B cell (primary cell): ENCODE results near the gene CRYBA2. TPM values are rescaled to one million over a fixed set of nuclear protein-coding genes. Genes with fewer than 3 reads are reported as not detected.

Source experiments
- ATAC-seq: fragments of 200-7000 bp; cut with Tn5 transposase; one replicate; pipeline ENCODE4 v1.10.0; 2021; ENCODE audit warnings: low read depth, mild to moderate bottlenecking, moderate number of reproducible peaks, moderate library complexity
- CTCF ChIA-PET: fragments of 350-600 bp; sonication (Branson Sonifier 250); formaldehyde crosslinking; loops from one replicate; lab custom pipeline; 2021; ENCODE audit warnings: antibody characterized with exemption, inconsistent platforms; lab: Charles Lee
- POLR2A ChIA-PET: fragments of 350-600 bp; sonication (Branson Sonifier 250); formaldehyde crosslinking; loops from one replicate; lab custom pipeline; 2021; ENCODE audit warnings: antibody characterized with exemption; lab: Charles Lee
- DNase-seq: peaks from one replicate; pipeline ENCODE4 v3.0.0; 2013
- H2AFZ ChIP-seq: 2 replicates; pipeline ENCODE4 v1.6.1; 2012; ENCODE audit warnings: mild to moderate bottlenecking, low read depth, low read length; ENCODE audit not compliant: insufficient read depth, poor library complexity, severe bottlenecking
- H3K27ac ChIP-seq, 2 donors: 1 replicate in 1 of 2; 2 replicates in 1 of 2; pipeline ENCODE4 v1.5.1; 2012 to 2013; ENCODE audit warnings: low read length in 2 of 2, mild to moderate bottlenecking in 2 of 2, moderate library complexity in 1 of 2
- H3K27me3 ChIP-seq, 4 experiments: fragments of 200-600 bp in 1 of 4; sonication (generic) in 1 of 4; replicated peaks in 1 of 4; 1 replicate in 2 of 4; 2 replicates in 2 of 4; pipeline versions ENCODE4 v1.6.1 to v1.7.0; 2013 to 2016; ENCODE audit warnings: low read length in 3 of 4, mild to moderate bottlenecking in 2 of 4, mixed read lengths in 1 of 4, moderate library complexity in 1 of 4; ENCODE audit not compliant: insufficient read depth in 4 of 4, control insufficient read depth in 3 of 4; ENCODE audit errors: control extremely low read depth in 1 of 4
- H3K36me3 ChIP-seq, 2 experiments: replicated peaks in 1 of 2; 1 replicate in 1 of 2; 2 replicates in 1 of 2; pipeline versions ENCODE4 v1.6.1 to v1.7.1; 2013; ENCODE audit warnings: low read length in 1 of 2; ENCODE audit not compliant: insufficient read depth in 2 of 2, control insufficient read depth in 1 of 2; ENCODE audit errors: control extremely low read depth in 1 of 2, extremely low read depth in 1 of 2
- H3K4me1 ChIP-seq, 2 donors: fragments of 200-600 bp in 1 of 2; sonication (generic) in 1 of 2; 1 replicate in 1 of 2; 2 replicates in 1 of 2; pipeline versions ENCODE4 v1.5.1 to v1.6.1; 2013 to 2017; ENCODE audit warnings: low read length in 2 of 2; ENCODE audit not compliant: control insufficient read depth in 2 of 2, insufficient read depth in 2 of 2
- H3K4me2 ChIP-seq: replicated peaks from 2 replicates; pipeline ENCODE3; 2012; ENCODE audit warnings: mild to moderate bottlenecking, low read depth, low read length; ENCODE audit not compliant: poor library complexity, severe bottlenecking
- H3K4me3 ChIP-seq, 5 experiments: fragments of 200-600 bp in 1 of 5; sonication (generic) in 1 of 5; 1 replicate in 3 of 5; 2 replicates in 2 of 5; pipeline versions ENCODE4 v1.5.1 to v1.7.0; 2011 to 2016; ENCODE audit warnings: low read length in 4 of 5, mild to moderate bottlenecking in 4 of 5, low read depth in 2 of 5, control low read depth in 1 of 5, moderate library complexity in 1 of 5; ENCODE audit not compliant: insufficient read depth in 1 of 5; ENCODE audit errors: control extremely low read depth in 1 of 5, extremely low read depth in 1 of 5
- H3K79me2 ChIP-seq: fragments of 200-600 bp; sonication (generic); one replicate; pipeline ENCODE4 v1.6.0; 2016; ENCODE audit warnings: low read length; ENCODE audit not compliant: control insufficient read depth, insufficient read depth
- H3K9ac ChIP-seq: fragments of 200-600 bp; sonication (generic); 2 replicates; pipeline ENCODE4 v1.6.1; 2017; ENCODE audit warnings: mild to moderate bottlenecking, low read length, moderate library complexity
- H3K9me3 ChIP-seq, 3 donors: one replicate each; pipeline versions ENCODE4 v1.6.1 to v1.7.1; 2013; ENCODE audit warnings: low read length in 2 of 3; ENCODE audit not compliant: control insufficient read depth in 2 of 3, insufficient read depth in 1 of 3; ENCODE audit errors: control extremely low read depth in 1 of 3
- H4K20me1 ChIP-seq: 2 replicates; pipeline ENCODE4 v1.6.0; 2012; ENCODE audit warnings: mild to moderate bottlenecking, low read length; ENCODE audit not compliant: insufficient read depth, control insufficient read depth, poor library complexity, severe bottlenecking
- H3K27ac Mint-ChIP-seq: one replicate; pipeline ENCODE4 v1.8.0; 2021; ENCODE audit warnings: mixed read lengths
- H3K27me3 Mint-ChIP-seq: one replicate; pipeline ENCODE4 v1.8.0; 2021; ENCODE audit warnings: mixed read lengths
- H3K4me1 Mint-ChIP-seq: one replicate; pipeline ENCODE4 v1.8.0; 2021; ENCODE audit warnings: mixed read lengths
- H3K4me3 Mint-ChIP-seq: one replicate; pipeline ENCODE4 v1.8.0; 2021; ENCODE audit warnings: mixed read lengths
- H3K9me3 Mint-ChIP-seq: one replicate; pipeline ENCODE4 v1.8.0; 2022; ENCODE audit warnings: mixed read lengths; ENCODE audit not compliant: insufficient read depth
- EZH2 ChIP-seq: IDR thresholded peaks from 2 replicates; pipeline ENCODE4 v1.6.1; 2012; ENCODE audit warnings: borderline replicate concordance, low read depth, mild to moderate bottlenecking, moderate library complexity, low read length; ENCODE audit not compliant: insufficient read depth, poor library complexity, severe bottlenecking
- WGBS: methylation state at CpG from one replicate; pipeline ENCODE4 v1.1.5; 2013; ENCODE audit warnings: missing lambda C conversion rate; ENCODE audit not compliant: insufficient coverage; 5-methylcytosine and 5-hydroxymethylcytosine counted together
- intact Hi-C: fragments of 100-400 bp; cut with micrococcal nuclease; formaldehyde crosslinking; loops from one replicate; pipeline ENCODE4 v1.10.0; 2022
- polyA plus RNA-seq: library from polyadenylated mRNA; depleted of rRNA; stranded (reverse); fragments of >200 nt; gene quantifications from 2 replicates; pipeline ENCODE4 v1.2.3, GENCODE V29; 2012
- total RNA-seq, 2 donors: library from RNA; stranded (reverse); fragments of 120-200 nt in 1 of 2; gene quantifications; 1 replicate in 1 of 2; 2 replicates in 1 of 2; pipeline versions ENCODE4 v1.2.3 to v1.2.4, GENCODE V29; 2013 to 2022
- TF ChIP-seq, protein P1 (sequence below): fragments of 200-600 bp; IDR thresholded peaks from one replicate; pipeline ENCODE4 v1.8.0; 2022; ENCODE audit warnings: antibody characterized with exemption, mild to moderate bottlenecking

The CRYBA2 gene
- total and polyA plus RNA-seq, 2 donors (not counting 1 experiment from before 2014, with no cell fraction given), result not detected

DNA sequence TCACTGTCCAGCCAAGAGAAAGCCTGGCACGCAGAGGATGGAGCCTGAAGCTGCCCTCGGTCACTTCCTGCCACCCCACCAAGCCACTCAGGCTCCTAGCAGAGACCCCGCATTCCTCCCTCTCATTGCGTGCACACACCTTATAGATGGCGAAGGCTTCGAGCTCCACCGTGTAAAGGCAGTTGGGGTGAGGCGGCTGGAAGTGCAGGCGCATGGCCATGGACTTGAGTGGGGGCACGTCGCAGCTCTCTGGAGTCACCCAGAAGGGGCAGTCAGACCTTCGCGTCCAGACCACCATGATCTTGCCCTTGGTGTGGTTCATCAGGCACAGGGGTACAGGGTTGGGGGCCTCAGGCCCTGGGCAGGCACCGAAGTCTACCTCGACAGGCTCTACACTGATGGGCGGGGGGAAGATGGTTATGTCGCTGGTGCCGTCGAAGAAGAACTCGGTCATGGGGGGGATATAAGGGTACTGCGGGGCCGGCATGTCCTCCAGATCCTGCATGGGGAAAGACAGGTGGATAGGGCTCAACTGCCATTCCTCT, 34.4 kb upstream of the CRYBA2 start:
- Mint-ChIP-seq H3K27ac (no peak overlapping the region), H3K4me1 (no peaks in the 10 kb centered on the region), H3K9me3 (no peaks in the 10 kb centered on the region), H3K27me3 (peaks cover 33% of the 10 kb centered on the region), H3K4me3 (no peak overlapping the region)
- H3K36me3 ChIP-seq, result no peaks in the 10 kb centered on the region
- no peak overlapping the region for H3K4me3 ChIP-seq
- no peak overlapping the region for H3K9ac ChIP-seq
- ChIA-PET CTCF (interaction anchor here (0.9 to 6.4 kb wide), 4 partner anchors 11 to 126 kb away, joined by 3 to 99 read pairs (median 3); no protein-coding TSS in a partner anchor), POLR2A (no interaction called here)
- H3K27me3 ChIP-seq, result peaks cover 0 to 24% (median 0%) of the 10 kb centered on the region in 4 experiments
- ATAC-seq (no peak), DNase-seq (no peak)
- H3K4me1 ChIP-seq, result no peaks in the 10 kb centered on the region
- TF ChIP-seq, protein P1, sequence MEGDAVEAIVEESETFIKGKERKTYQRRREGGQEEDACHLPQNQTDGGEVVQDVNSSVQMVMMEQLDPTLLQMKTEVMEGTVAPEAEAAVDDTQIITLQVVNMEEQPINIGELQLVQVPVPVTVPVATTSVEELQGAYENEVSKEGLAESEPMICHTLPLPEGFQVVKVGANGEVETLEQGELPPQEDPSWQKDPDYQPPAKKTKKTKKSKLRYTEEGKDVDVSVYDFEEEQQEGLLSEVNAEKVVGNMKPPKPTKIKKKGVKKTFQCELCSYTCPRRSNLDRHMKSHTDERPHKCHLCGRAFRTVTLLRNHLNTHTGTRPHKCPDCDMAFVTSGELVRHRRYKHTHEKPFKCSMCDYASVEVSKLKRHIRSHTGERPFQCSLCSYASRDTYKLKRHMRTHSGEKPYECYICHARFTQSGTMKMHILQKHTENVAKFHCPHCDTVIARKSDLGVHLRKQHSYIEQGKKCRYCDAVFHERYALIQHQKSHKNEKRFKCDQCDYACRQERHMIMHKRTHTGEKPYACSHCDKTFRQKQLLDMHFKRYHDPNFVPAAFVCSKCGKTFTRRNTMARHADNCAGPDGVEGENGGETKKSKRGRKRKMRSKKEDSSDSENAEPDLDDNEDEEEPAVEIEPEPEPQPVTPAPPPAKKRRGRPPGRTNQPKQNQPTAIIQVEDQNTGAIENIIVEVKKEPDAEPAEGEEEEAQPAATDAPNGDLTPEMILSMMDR, result no peak
- no peak for TF ChIP-seq EZH2
- no peak overlapping the region for H3K27ac ChIP-seq
- H3K4me2 ChIP-seq, result no peak overlapping the region
- H3K79me2 ChIP-seq, result no peaks in the 10 kb centered on the region
- intact Hi-C loops, result loop anchor here (2.0 kb wide), 1 partner anchor 119 kb away; no protein-coding TSS in a partner anchor
- H3K9me3 ChIP-seq, result peaks cover 0 to 6% (median 0%) of the 10 kb centered on the region in 3 donors
- H2AFZ ChIP-seq, result no peak overlapping the region
- no peaks in the 10 kb centered on the region for H4K20me1 ChIP-seq
- 94% methylated on average over 22 of the region's 22 CpGs for WGBS

DNA sequence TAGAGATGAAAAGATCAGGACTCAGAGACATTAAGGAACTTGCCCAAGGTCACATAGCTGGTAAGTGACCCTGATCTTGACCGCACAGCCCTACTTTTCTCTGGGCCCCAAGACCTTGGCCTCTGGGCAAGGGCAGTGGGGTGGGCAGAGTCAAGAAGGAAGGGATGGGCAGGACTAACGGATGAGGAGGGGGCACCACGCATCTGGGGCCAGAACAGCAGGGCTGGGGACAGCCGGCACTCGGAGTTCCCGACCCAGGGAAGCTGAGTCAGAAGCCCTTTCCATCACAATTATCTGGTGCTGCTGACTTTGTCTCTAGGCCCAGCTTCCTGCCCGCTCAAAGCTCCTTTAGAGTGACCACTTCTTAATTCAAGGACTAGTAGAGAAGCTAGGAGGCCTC, 33.7 kb upstream of the CRYBA2 start:
- H3K9me3 Mint-ChIP-seq, result no peaks in the 10 kb centered on the region
- intact Hi-C loops, result no loop called here
- no peak overlapping the region for H3K4me3 Mint-ChIP-seq

More for the DNA sequence above, 33.7 kb upstream of the CRYBA2 start:
- H3K4me3 ChIP-seq, result no peak overlapping the region
- CTCF ChIA-PET, result interaction anchor here (0.9 to 6.4 kb wide), 5 partner anchors 10 to 127 kb away, joined by 3 to 99 read pairs (median 3); no protein-coding TSS in a partner anchor
- H2AFZ ChIP-seq, result no peak overlapping the region
- Mint-ChIP-seq H3K27ac (no peak overlapping the region), H3K27me3 (peaks cover 28% of the 10 kb centered on the region), H3K4me1 (no peaks in the 10 kb centered on the region)
- H3K36me3 ChIP-seq, result no peaks in the 10 kb centered on the region
- peaks cover 0 to 6% (median 0%) of the 10 kb centered on the region in 3 donors for H3K9me3 ChIP-seq
- TF ChIP-seq, protein P1, result no peak
- no peak for TF ChIP-seq EZH2
- no peaks in the 10 kb centered on the region for H4K20me1 ChIP-seq
- H3K4me1 ChIP-seq, result no peaks in the 10 kb centered on the region
- DNase-seq (no peak), ATAC-seq (no peak)
- H3K27ac ChIP-seq, result no peak overlapping the region
- H3K9ac ChIP-seq, result no peak overlapping the region
- POLR2A ChIA-PET, result no interaction called here
- H3K79me2 ChIP-seq, result no peaks in the 10 kb centered on the region
- H3K27me3 ChIP-seq, result peaks cover 0 to 20% (median 0%) of the 10 kb centered on the region in 4 experiments
- H3K4me2 ChIP-seq, result no peak overlapping the region
- WGBS, result 82% methylated on average over 4 of the region's 7 CpGs
